GM12874 (cell line): Measurements from ENCODE around the gene PDE6G.

Experiments used
- CTCF ChIP-seq: IDR thresholded peaks from 2 replicates; pipeline ENCODE4 v1.5.1; 2011; ENCODE audit warnings: low read depth, mild to moderate bottlenecking, control low read depth, low read length, moderate library complexity; ENCODE audit not compliant: insufficient read depth

The PDE6G gene

GRCh38 chr17:81675515-81676221, 19.3 kb upstream of the PDE6G start:
- peak; percentile 41 for TF ChIP-seq CTCF

GRCh38 chr17:81673561-81674258, 17.4 kb upstream of the PDE6G start:
- TF ChIP-seq CTCF, result no peak

GRCh38 chr17:81672954-81673353, 16.6 kb upstream of the PDE6G start:
- TF ChIP-seq CTCF, result no peak

GRCh38 chr17:81672504-81672903, 16.2 kb upstream of the PDE6G start:
- no peak for TF ChIP-seq CTCF

- 0 out of 2 replicates have a peak, but pooled peaks have one; percentile 10 for TF ChIP-seq CTCF
Measured at GRCh38 chr17:81667754-81668153, 11.4 kb upstream of the PDE6G start.

GRCh38 chr17:81666342-81667191, 10.2 kb upstream of the PDE6G start, which contains the start of the genes CCDC137 and OXLD1:
Gene CCDC137, plus strand, starts transcription at chr17:81666737. Its CDS starts 30 bp downstream, at chr17:81666767.
Gene OXLD1, minus strand, starts transcription at chr17:81666605. Its CDS starts 28 bp downstream, at chr17:81666577.
- no peak for TF ChIP-seq CTCF

GRCh38 chr17:81666092-81666341, 9.7 kb upstream of the PDE6G start:
- TF ChIP-seq CTCF, result no peak
